IMR-90 (cell line): ENCODE data around the gene SPTLC2. TPM values are rescaled to one million over a fixed set of nuclear protein-coding genes. Genes with fewer than 3 reads are reported as not detected.

Source experiments
- ATAC-seq: fragments of 200-7000 bp; cut with Tn5 transposase; 2 replicates; pipeline ENCODE4 v1.9.1; 2020; ENCODE audit warnings: low read depth, mild to moderate bottlenecking, moderate library complexity
- Bru-seq: library from RNA; stranded (reverse); fragments of 400-500 nt; gene quantifications from one replicate; lab custom pipeline; 2021; lab: Mats Ljungman, UMichigan
- BruChase-seq, 2 experiments: library from RNA; stranded (reverse); fragments of 400-500 nt; gene quantifications; one replicate each; lab custom pipeline; 2021; lab: Mats Ljungman, UMichigan
- BruUV-seq: library from RNA; stranded (reverse); fragments of 400-500 nt; replicated peaks from 2 replicates; lab custom pipeline; 2021; lab: Mats Ljungman, UMichigan
- CTCF ChIA-PET: fragments of 300-600 bp; formaldehyde crosslinking; extraction: SDS; loops from one replicate; lab custom pipeline; 2021; ENCODE audit warnings: antibody characterized with exemption; lab: Yijun Ruan, JAX
- POLR2A ChIA-PET: fragments of 300-600 bp; sonication (Branson Sonifier 250); formaldehyde crosslinking; loops from one replicate; lab custom pipeline; 2022; ENCODE audit warnings: antibody characterized with exemption; ENCODE audit not compliant: unreplicated experiment; lab: Charles Lee
- DNase-seq: peaks from one replicate; pipeline ENCODE4 v3.0.0; 2013
- H2AFZ ChIP-seq: replicated peaks from 2 replicates; pipeline ENCODE3; 2013; ENCODE audit warnings: low read length, mild to moderate bottlenecking; ENCODE audit not compliant: poor library complexity
- H2AK5ac ChIP-seq: 2 replicates; pipeline ENCODE4 v1.6.1; 2013; ENCODE audit warnings: low read depth, low read length, inconsistent platforms
- H2AK9ac ChIP-seq: replicated peaks from 2 replicates; pipeline ENCODE3; 2013; ENCODE audit warnings: mild to moderate bottlenecking, low read depth, low read length, moderate library complexity; ENCODE audit not compliant: poor library complexity
- H2BK120ac ChIP-seq: 2 replicates; pipeline ENCODE4 v1.6.1; 2013; ENCODE audit warnings: low read depth, low read length, inconsistent platforms
- H2BK15ac ChIP-seq: 3 replicates; pipeline ENCODE4 v1.6.1; 2013; ENCODE audit warnings: low read depth, low read length, inconsistent platforms
- H2BK20ac ChIP-seq: 2 replicates; pipeline ENCODE4 v1.6.1; 2013; ENCODE audit warnings: low read depth, mild to moderate bottlenecking, inconsistent platforms, low read length, moderate library complexity
- H2BK5ac ChIP-seq: 2 replicates; pipeline ENCODE4 v1.6.1; 2013; ENCODE audit warnings: mild to moderate bottlenecking, low read depth, low read length, inconsistent platforms; ENCODE audit not compliant: poor library complexity, severe bottlenecking
- H3K14ac ChIP-seq: replicated peaks from 2 replicates; pipeline ENCODE4 v1.6.1; 2013; ENCODE audit warnings: low read depth, low read length, inconsistent platforms
- H3K18ac ChIP-seq: 2 replicates; pipeline ENCODE4 v1.6.1; 2013; ENCODE audit warnings: low read depth, low read length, control low read depth
- H3K23ac ChIP-seq: 2 replicates; pipeline ENCODE4 v1.6.1; 2013; ENCODE audit warnings: low read depth, low read length, inconsistent platforms
- H3K27ac ChIP-seq: 2 replicates; pipeline ENCODE4 v1.5.1; 2013; ENCODE audit warnings: mild to moderate bottlenecking, control low read depth, low read length; ENCODE audit not compliant: insufficient read depth
- H3K27me3 ChIP-seq: 2 replicates; pipeline ENCODE4 v1.6.1; 2013; ENCODE audit warnings: low read length; ENCODE audit not compliant: control insufficient read depth, insufficient read depth
- H3K36me3 ChIP-seq: 2 replicates; pipeline ENCODE4 v1.6.1; 2013; ENCODE audit warnings: low read length, mixed read lengths; ENCODE audit not compliant: control insufficient read depth, insufficient read depth
- H3K4ac ChIP-seq: 2 replicates; pipeline ENCODE4 v1.6.1; 2013; ENCODE audit warnings: low read depth, low read length, inconsistent platforms
- H3K4me1 ChIP-seq: 2 replicates; pipeline ENCODE4 v1.6.1; 2013; ENCODE audit warnings: low read length, mixed read lengths; ENCODE audit not compliant: control insufficient read depth, insufficient read depth
- H3K4me2 ChIP-seq: 2 replicates; pipeline ENCODE4 v1.6.1; 2013; ENCODE audit warnings: low read depth, mild to moderate bottlenecking, control low read depth, low read length, moderate library complexity
- H3K4me3 ChIP-seq: 2 replicates; pipeline ENCODE4 v1.5.1; 2013; ENCODE audit warnings: low read depth, mild to moderate bottlenecking, control low read depth, low read length, moderate library complexity; ENCODE audit not compliant: insufficient read depth
- H3K56ac ChIP-seq: 2 replicates; pipeline ENCODE4 v1.6.1; 2013; ENCODE audit warnings: low read length, inconsistent platforms; ENCODE audit not compliant: insufficient read depth; ENCODE audit errors: extremely low read depth
- H3K79me1 ChIP-seq, 2 experiments: 2 replicates each; pipeline ENCODE4 v1.6.1; 2013; ENCODE audit warnings: low read length in 2 of 2, inconsistent platforms in 1 of 2, low read depth in 1 of 2
- H3K9ac ChIP-seq: 2 replicates; pipeline ENCODE4 v1.6.1; 2013; ENCODE audit warnings: low read depth, low read length, control low read depth
- H3K9me1 ChIP-seq: 2 replicates; pipeline ENCODE4 v1.6.1; 2013; ENCODE audit warnings: low read length, inconsistent platforms; ENCODE audit not compliant: insufficient read depth
- H3K9me3 ChIP-seq: 2 replicates; pipeline ENCODE4 v1.6.1; 2013; ENCODE audit warnings: low read length; ENCODE audit not compliant: control insufficient read depth, insufficient read depth
- H4K20me1 ChIP-seq: 2 replicates; pipeline ENCODE4 v1.6.1; 2013; ENCODE audit warnings: low read length, inconsistent platforms; ENCODE audit not compliant: insufficient read depth
- H4K5ac ChIP-seq: 2 replicates; pipeline ENCODE4 v1.6.1; 2013; ENCODE audit warnings: mild to moderate bottlenecking, low read depth, low read length, control low read depth
- H4K8ac ChIP-seq, 2 experiments: 2 replicates each; pipeline ENCODE4 v1.6.1; 2013; ENCODE audit warnings: low read depth in 2 of 2, low read length in 2 of 2, control low read depth in 1 of 2, inconsistent platforms in 1 of 2
- H4K91ac ChIP-seq: 2 replicates; pipeline ENCODE4 v1.6.1; 2013; ENCODE audit warnings: low read depth, low read length, inconsistent platforms; ENCODE audit not compliant: insufficient read depth
- BHLHE40 ChIP-seq: fragments of 150-350 bp; IDR thresholded peaks from 2 replicates; pipeline ENCODE4 v1.6.1; 2016; ENCODE audit warnings: mild to moderate bottlenecking, low read depth, low read length
- CTCF ChIP-seq: conservative IDR thresholded peaks from 2 replicates; pipeline ENCODE4 v1.5.1; 2012; ENCODE audit warnings: mild to moderate bottlenecking, low read depth, low read length, improper control_type of control experiment
- ELK1 ChIP-seq: fragments of 150-350 bp; IDR thresholded peaks from 2 replicates; pipeline ENCODE4 v1.6.1; 2016; ENCODE audit warnings: low read depth, mild to moderate bottlenecking, low read length, moderate library complexity, borderline replicate concordance
- FOS ChIP-seq: fragments of 150-350 bp; IDR thresholded peaks from 2 replicates; pipeline ENCODE4 v1.6.1; 2016; ENCODE audit warnings: low read depth, low read length
- MAFK ChIP-seq: IDR thresholded peaks from 2 replicates; pipeline ENCODE4 v1.6.1; 2012; ENCODE audit warnings: low read depth, low read length, improper control_type of control experiment
- MAZ ChIP-seq: IDR thresholded peaks from 2 replicates; pipeline ENCODE4 v1.6.1; 2012; ENCODE audit warnings: low read depth, mild to moderate bottlenecking, low read length, improper control_type of control experiment, moderate library complexity, borderline replicate concordance
- NFE2L2 ChIP-seq: fragments of 150-350 bp; IDR thresholded peaks from 2 replicates; pipeline ENCODE4 v1.6.1; 2016; ENCODE audit warnings: low read depth, mild to moderate bottlenecking, low read length
- POLR2A ChIP-seq: IDR thresholded peaks from 2 replicates; pipeline ENCODE4 v1.6.1; 2012; ENCODE audit warnings: mild to moderate bottlenecking, low read depth, low read length
- RAD21 ChIP-seq: IDR thresholded peaks from 2 replicates; pipeline ENCODE4 v1.6.1; 2012; ENCODE audit warnings: low read length, improper control_type of control experiment
- SMC3 ChIP-seq: fragments of 150-350 bp; IDR thresholded peaks from 2 replicates; pipeline ENCODE4 v1.6.1; 2016; ENCODE audit warnings: low read depth, mild to moderate bottlenecking, antibody characterized with exemption, low read length, moderate library complexity
- USF2 ChIP-seq: fragments of 150-350 bp; IDR thresholded peaks from 2 replicates; pipeline ENCODE4 v1.6.1; 2017; ENCODE audit warnings: mild to moderate bottlenecking, antibody characterized with exemption, low read length, low read depth
- whole genome bisulfite sequencing, 2 experiments: methylation state at CpG; one replicate each; pipeline versions ENCODE4 v1.1.5 to v1.1.7; 2013; ENCODE audit warnings: missing lambda C conversion rate in 2 of 2; ENCODE audit not compliant: insufficient read length in 1 of 2; ENCODE audit errors: extremely low coverage in 2 of 2; 5-methylcytosine and 5-hydroxymethylcytosine counted together
- dilution Hi-C: fragments of 300-500 bp; cut with HindIII; formaldehyde crosslinking; loops from one replicate; pipeline ENCODE4 v1.14.3; 2018; ENCODE audit warnings: low sequenced_read_pairs; ENCODE audit not compliant: unreplicated experiment
- in situ Hi-C: fragments of 300-500 bp; cut with MboI; formaldehyde crosslinking; loops from 3 replicates; pipeline ENCODE4 v1.14.3; 2019; ENCODE audit warnings: low sequenced_read_pairs, inconsistent platforms, mixed read lengths
- intact Hi-C: fragments of 100-400 bp; cut with micrococcal nuclease; formaldehyde crosslinking; loops from 2 replicates; pipeline ENCODE4 v1.10.0; 2022
- long read RNA-seq: library from polyadenylated mRNA; unstranded; transcript quantifications from one replicate; pipeline ENCODE4 v2.0.0, GENCODE V29; 2021; ENCODE audit not compliant: unreplicated experiment
- polyA plus RNA-seq, 3 experiments: library from polyadenylated mRNA; depleted of rRNA; stranded (reverse); fragments of >200 nt; gene quantifications; 2 replicates each; pipeline ENCODE4 v1.2.3, GENCODE V29; 2012; ENCODE audit warnings: low replicate concordance in 1 of 3
- total RNA-seq: library from RNA; depleted of rRNA; stranded (reverse); fragments of >200 nt; gene quantifications from 2 replicates; pipeline ENCODE4 v1.2.3, GENCODE V29; 2012; rRNA removed

SPTLC2 gene
- total RNA-seq, result 68.3 and 100.0 TPM in 2 replicates
- 16.8 and 22.6 TPM in 2 replicates for polyA plus RNA-seq (2012; rRNA removed)
- 5.0 and 6.5 TPM in 2 replicates for polyA plus RNA-seq (2012; cell fraction: cytosol; rRNA removed)
- polyA plus RNA-seq (2012; cell fraction: nucleus; rRNA removed; ENCODE audit: low replicate concordance), result 2.6 and 14.1 TPM in 2 replicates
- Bru-seq, nascent RNA, result percentile 89 among the genes with signal in this experiment
- percentile 84 among the genes with signal in this experiment for BruChase-seq, experiment 1, labeled RNA remaining after a 6-hour chase
- percentile 85 among the genes with signal in this experiment for BruChase-seq, experiment 2, labeled RNA remaining after a 2-hour chase
- long read RNA-seq, full-length matches to known transcripts, result 26 of 33 reads
- long read RNA-seq, partial matches to known transcripts, result 1 of 33 reads
- long read RNA-seq, other reads (novel, unspliced or antisense), result 6 of 33 reads

- POLR2A ChIA-PET, result no interaction called here
- no TSS peak for BruUV-seq
- 0% methylated on average over 12 of the region's 58 CpGs; no CpG with 5 or more reads in 1 of the 2 experiments for WGBS, 2 experiments
- no peak for TF ChIP-seq MAFK
- TF ChIP-seq ELK1, result no peak
- TF ChIP-seq FOS, result peak; percentile 85
- no peak for TF ChIP-seq BHLHE40
- peak; percentile 96 for TF ChIP-seq USF2
- peak; percentile 84 for TF ChIP-seq POLR2A
- TF ChIP-seq MAZ, result peak; percentile 97
- TF ChIP-seq NFE2L2, result no peak
- TF ChIP-seq RAD21, result no peak
- no peak for TF ChIP-seq SMC3
- 0 out of 2 replicates have a peak, but pooled peaks have one; percentile 15 for TF ChIP-seq CTCF
Measured at GRCh38 chr14:77616454-77617229, at the start of gene SPTLC2. TSS of gene SPTLC2 (minus strand) at chr14:77616637. CDS start at chr14:77616579, 58 bp downstream.

More at GRCh38 chr14:77616454-77617229, at the start of gene SPTLC2:
- H3K79me1 ChIP-seq, result peaks cover 3 to 17% of the 10 kb centered on the region in 2 experiments; a peak in 1 of 4 replicates
- dilution Hi-C loops (no loop called here), intact Hi-C loops (loop anchor here (1.0 to 5.0 kb wide), 3 partner anchors 54 to 157 kb away; partner anchors contain the start of genes ALKBH1 and SLIRP), in situ Hi-C loops (no loop called here)
- 0 out of 3 replicates have a peak within 1 kb of the TSS, but pooled peaks have one; percentile 6 for H2BK15ac ChIP-seq
- H2BK120ac ChIP-seq, result peak within 1 kb of the TSS; percentile 30
- H3K4me1 ChIP-seq, result no peaks in the 10 kb centered on the region
- ATAC-seq (peak; percentile 96), DNase-seq (peak; percentile 99)
- CTCF ChIA-PET, result interaction anchor here (0.6 kb wide), 1 partner anchor 29 kb away, joined by 3 read pairs; no protein-coding TSS in a partner anchor
- peak within 1 kb of the TSS; percentile 84 for H3K23ac ChIP-seq
- no peak within 1 kb of the TSS for H2BK20ac ChIP-seq
- H3K56ac ChIP-seq, result peak within 1 kb of the TSS; percentile 58
- peak within 1 kb of the TSS; percentile 69 for H2BK5ac ChIP-seq
- H4K20me1 ChIP-seq, result peaks cover 4% of the 10 kb centered on the region; the same call in 1 of the 2 replicates
- no peaks in the 10 kb centered on the region for H3K36me3 ChIP-seq
- H3K4me2 ChIP-seq, result peak within 1 kb of the TSS; percentile 98
- H3K27me3 ChIP-seq, result no peaks in the 10 kb centered on the region
- H2AFZ ChIP-seq, result peak within 1 kb of the TSS; percentile 82
- H3K4ac ChIP-seq, result peak within 1 kb of the TSS; percentile 71
- H3K14ac ChIP-seq, result peak within 1 kb of the TSS; percentile 83
- peak within 1 kb of the TSS; percentile 27; the same call in 1 of the 2 replicates for H4K5ac ChIP-seq
- no peaks in the 10 kb centered on the region for H3K9me3 ChIP-seq
- H3K9me1 ChIP-seq, result no peaks in the 10 kb centered on the region
- H3K4me3 ChIP-seq, result peak within 1 kb of the TSS; percentile 95
- H3K9ac ChIP-seq, result peak within 1 kb of the TSS; percentile 92
- H4K8ac ChIP-seq, result peak within 1 kb of the TSS in 1 of 2 experiments; percentile 44; a peak in 1 of 4 replicates
- H4K91ac ChIP-seq, result peak within 1 kb of the TSS; percentile 49
- peak within 1 kb of the TSS; percentile 80 for H3K18ac ChIP-seq
- peak within 1 kb of the TSS; percentile 80 for H2AK9ac ChIP-seq
- H2AK5ac ChIP-seq, result peak within 1 kb of the TSS; percentile 89
- peak within 1 kb of the TSS; percentile 69 for H3K27ac ChIP-seq
